NCI-H128 (cell line): ENCODE data around the gene CD101.

Source experiments
- DNase-seq: peaks from one replicate; lab custom pipeline; 2025; ENCODE audit not compliant: unreplicated experiment; lab: John Stamatoyannopoulos, UW

Gene CD101

DNA sequence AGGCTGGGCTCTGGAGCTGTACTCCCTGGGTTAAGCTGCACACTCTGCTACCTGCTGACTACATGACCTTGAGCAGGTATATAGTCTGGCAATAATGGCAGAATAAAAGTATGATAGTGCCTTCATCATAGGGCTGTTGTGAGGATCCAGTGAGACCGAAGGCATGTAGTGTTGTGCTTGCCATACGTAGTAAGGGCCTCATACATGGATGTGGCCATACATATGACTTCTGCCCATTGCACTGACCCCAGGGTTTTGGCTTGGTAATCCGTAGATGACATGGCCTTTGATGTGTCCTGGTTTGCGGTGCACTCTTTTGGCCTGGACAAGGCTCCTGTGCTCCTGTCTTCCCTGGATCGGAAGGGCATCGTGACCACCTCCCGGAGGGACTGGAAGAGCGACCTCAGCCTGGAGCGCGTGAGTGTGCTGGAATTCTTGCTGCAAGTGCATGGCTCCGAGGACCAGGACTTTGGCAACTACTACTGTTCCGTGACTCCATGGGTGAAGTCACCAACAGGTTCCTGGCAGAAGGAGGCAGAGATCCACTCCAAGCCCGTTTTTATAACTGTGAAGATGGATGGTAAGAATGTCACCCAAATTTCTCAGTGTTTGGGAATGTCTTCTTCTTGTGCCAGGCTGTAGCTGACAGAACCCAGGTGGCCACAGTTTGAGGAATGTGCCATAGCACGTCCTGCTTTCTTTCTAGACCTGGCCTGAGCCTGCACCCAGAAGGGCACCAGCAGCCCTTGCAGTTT lies 17.0 kb upstream of the CD101 start:
- DNase-seq: no peak

DNA sequence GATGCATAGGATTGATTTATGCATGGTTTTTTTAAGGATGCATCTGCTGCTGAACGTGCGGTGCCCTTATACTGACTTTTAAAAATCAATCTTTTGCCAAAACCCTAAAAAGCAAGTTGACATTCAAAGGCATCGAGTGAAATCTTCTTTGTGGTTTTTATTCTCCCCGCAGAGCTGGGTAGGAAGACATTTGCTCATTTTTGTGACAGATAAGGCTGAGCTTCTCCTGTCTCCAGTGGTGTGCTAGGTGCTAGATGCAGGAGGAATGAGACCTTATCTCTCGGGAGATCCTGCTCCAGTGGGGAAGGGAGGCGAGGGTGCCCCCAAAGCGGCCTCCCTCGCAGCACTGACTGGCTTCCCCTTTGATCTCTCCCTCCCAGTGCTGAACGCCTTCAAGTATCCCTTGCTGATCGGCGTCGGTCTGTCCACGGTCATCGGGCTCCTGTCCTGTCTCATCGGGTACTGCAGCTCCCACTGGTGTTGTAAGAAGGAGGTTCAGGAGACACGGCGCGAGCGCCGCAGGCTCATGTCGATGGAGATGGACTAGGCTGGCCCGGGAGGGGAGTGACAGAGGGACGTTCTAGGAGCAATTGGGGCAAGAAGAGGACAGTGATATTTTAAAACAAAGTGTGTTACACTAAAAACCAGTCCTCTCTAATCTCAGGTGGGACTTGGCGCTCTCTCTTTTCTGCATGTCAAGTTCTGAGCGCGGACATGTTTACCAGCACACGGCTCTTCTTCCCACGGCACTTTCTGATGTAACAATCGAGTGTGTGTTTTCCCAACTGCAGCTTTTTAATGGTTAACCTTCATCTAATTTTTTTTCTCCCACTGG lies 14.9 kb upstream of the CD101 start:
- no peak for DNase-seq

DNA sequence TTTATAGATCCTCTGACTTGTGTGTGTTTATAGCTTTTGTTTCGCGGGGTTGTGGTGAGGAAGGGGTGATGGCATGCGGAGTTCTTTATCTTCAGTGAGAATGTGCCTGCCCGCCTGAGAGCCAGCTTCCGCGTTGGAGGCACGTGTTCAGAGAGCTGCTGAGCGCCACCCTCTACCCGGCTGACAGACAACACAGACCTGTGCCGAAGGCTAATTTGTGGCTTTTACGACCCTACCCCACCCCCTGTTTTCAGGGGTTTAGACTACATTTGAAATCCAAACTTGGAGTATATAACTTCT lies 14.4 kb upstream of the CD101 start:
- DNase-seq: no peak

DNA sequence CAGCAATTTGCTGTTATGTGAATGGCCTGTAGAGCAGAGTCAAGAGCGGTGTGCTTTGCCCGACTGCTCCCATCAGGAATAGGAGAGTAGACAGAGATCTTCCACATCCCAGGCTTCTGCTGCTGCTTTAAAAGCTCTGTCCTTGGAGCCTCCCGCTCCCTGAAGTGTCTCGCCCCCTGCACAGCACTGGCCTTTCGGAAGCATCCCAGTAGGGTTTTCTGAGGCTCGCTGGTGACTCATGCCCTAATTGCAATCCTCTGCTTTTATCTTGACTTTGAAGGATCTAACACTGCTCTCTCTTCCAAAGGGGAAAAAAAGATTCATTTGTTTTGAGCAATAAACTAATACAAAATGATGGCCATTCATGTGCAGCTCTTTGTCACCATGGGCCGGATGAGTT lies 13.3 kb upstream of the CD101 start:
- no peak for DNase-seq

DNA sequence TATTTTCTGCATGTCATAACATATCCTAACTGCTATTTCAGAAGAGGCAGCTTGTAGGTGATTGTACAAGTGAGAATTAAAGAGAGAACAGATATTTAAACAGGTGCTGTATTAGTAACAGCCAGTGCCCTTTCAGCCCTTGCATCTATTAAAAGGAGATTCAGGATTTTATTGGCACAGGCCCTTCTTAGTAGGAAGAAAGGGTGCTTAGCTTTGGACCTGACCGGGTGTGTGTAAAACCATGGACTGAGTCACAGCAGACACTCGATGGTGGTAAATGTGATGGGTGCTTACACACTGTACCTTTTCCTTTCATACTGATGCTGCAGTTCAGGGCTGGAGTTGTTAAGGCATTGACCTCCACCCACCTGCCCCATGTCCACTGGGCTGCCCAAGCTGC lies 12.7 kb upstream of the CD101 start:
- no peak for DNase-seq

DNA sequence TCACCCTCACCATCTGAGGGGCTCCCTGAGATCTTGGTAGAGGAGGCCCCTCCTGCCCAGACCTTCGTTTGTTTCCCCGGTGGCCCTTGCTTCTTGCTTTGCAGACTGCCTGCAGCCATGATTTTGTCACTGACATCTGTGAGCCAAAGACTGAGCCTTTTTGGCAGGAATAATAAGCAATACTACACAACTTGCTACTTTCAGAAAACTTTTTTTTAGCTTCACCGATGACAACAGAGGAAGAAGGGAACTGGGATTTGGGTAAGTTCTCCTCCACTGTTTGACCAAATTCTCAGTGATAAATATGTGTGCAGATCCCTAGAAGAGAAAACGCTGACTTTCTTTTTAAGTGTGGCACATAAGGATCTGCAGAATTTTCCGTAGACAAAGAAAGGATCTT lies 11.7 kb upstream of the CD101 start:
- no peak for DNase-seq

DNA sequence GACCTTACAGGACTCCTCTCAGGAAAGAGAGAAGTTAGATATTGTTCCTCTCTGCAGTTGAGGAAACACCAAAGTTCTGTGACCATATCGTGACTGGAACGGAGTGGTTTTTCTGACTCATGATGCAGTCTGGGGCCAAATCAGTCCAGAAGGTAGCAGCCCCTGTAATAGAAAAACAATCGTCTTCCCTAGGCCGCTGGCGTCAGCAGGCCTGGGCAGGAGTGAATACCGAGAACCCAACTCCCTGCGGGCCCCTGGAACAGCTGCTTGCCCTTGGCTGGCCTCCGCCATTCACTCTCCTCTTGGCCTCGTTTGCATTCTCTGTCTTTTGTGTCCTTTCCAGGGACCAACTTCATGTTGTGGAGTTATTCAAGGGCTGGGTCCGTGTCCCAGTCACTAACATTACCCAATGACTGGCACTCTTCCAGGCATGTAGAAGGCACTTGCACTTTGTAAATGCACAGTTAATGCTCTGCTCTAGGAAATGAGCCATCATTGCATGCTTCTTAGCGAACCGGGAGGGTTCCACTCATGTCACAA lies 10.9 kb upstream of the CD101 start:
- no peak for DNase-seq

DNA sequence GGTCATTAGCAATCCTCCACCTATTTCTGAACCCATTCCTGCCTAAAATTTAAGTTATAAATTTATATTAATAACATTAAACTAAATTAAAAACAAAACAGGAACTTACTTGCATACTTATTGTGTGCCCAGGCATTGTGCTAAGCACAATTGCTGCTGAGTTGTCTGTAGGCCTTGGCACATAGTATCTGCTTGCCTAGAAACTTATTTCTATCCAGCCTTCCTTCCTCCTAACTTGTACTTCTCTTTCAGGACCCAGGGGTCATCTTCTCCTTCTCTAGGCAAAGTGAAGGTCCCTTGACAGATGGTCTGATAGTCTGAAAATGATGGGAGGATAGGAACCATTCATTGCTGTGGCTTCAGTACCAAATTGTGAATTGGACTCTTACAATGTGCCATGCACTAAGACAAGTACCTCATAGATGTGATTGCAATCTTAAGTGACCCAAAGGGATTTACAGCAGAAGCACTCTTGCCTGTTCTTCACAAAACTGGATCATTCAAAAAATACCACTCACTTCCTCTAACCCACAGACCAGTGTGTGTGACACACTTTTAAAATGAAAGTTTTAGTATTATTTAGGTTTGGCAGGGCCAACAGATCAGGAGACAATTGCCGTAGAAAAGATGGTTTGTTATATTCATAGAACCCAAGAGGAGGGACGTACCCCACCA lies 10.3 kb upstream of the CD101 start:
- no peak for DNase-seq

DNA sequence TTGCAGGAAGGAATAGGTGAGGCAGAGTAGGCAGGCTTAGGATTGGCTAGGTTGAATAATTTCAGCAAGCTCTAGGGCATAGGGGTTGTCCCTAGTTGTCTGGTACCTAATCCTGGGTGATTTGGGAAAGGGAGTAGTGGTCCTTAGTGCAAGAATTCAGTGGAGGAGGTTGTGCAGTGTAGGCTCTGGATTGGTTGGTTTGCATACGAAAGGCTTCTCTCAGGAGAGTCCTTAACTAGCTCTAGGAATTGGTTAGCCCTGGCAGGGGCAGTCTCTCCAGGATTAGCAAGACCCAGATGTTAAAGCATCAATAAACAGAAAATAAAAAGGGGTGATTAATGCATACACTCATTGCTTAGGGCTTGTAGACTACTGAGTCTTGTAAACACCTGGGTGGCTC lies 9.6 kb upstream of the CD101 start:
- no peak for DNase-seq

DNA sequence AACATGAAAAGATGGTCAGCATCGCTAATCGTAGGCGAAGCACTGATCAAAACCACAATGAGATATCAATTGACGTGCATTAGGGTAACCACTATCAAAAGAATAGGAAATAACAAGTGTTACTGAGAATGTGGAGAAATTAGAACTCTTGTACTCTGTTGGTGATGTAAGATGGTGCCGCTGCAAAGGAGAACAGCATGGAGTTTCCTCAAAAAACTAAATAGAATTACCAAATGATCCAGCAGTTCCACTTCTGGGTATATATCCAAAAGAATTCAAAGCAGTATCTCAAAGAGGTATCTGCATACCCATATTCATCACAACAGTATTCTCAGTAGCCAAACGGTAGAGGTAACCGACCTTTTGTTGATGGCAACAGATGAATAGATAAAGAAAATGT lies 8.3 kb upstream of the CD101 start:
- no peak for DNase-seq

DNA sequence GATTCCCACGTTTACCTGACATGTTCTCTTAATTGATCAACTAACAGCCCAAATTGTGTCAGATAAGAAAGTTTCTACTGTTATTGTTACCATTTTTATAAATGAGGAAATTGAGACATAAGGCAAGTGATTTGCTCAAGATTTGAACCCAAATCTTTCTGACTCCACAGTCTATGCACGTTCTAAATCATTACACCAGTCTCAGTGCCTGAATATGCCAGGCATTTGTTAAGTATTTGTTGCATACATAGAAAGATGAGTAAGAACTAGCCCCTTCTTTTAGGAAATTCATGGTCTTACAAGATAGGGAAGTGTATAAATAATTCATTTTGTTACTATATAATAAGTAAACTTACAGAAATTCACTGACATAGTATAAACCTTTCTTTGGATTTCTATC lies 7.1 kb upstream of the CD101 start:
- DNase-seq: no peak

DNA sequence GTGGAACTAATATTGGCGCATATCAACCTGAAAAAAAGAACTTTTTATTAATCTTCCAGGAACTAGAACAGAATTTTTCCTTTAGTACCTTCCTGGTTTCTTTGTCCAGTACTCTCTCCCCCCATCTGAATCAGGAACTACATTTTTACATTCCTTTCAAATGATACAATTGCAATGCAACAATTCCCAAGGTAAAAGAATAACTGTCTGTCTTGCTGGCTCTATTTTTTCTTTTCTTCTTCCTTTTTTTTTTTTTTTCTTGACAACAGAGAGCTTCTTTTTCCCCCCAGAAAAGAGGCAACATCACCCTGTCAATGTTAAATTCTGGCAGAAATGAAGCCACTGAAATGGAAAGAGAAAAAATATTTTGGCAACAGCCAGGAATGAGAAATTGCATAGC lies 4.5 kb upstream of the CD101 start:
- DNase-seq: no peak

DNA sequence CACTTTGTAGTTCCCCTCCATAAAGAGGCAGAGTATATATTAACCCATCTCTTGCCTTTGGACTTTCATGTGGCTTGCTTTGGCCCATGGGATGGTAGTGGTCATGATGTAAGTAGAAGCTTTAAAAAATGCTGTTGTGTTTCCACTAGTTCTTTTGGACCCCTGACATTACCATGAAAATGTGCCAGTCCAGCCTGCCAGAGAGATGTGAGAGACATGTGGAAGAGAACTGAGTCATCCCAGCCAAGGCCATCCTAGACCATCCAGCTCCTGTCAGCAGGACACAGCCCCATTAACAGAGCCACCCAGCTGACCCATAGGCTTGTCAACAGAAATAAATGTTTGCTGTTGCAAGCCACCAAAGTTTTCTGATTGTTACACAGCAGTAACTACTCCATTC lies 3.9 kb upstream of the CD101 start:
- DNase-seq: no peak

DNA sequence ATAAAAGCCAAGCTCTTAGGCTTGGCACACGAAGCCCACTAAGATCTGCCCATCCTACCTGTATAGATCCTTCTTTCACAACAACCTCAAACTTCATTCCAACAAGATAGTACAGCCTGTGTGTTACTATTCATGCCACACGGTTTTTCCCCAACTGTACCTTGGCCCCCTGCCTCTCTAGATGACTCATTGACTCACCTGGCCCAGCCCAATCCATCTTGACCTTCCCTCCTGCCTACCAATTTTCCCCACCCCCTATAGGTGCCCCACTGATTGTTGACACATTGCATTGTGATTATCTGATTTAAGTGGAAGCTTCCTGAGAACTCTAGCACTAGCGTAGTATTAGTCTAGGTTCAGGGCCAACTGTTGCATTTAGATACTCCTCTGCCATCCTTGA lies 2.0 kb upstream of the CD101 start:
- DNase-seq: no peak

DNA sequence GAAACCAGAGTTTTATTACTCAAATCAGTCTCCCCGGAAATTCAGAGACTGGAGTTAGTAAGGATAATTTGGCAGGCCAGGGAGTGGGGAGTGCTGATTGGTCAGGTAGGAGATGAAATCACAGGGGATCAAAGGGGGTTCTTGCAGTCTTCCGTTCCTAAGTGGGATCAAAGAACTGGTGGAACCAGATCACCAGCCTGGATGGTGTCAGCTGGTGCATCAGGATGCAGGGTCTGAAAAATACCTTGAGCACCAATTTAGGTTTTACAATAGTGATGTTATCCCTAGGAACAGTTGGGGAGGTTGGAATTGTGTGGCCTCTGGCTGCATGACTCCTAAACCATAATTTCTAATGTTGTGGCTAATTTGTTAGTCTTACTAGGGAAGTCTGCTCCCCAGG lies 1.4 kb upstream of the CD101 start:
- no peak for DNase-seq

DNA sequence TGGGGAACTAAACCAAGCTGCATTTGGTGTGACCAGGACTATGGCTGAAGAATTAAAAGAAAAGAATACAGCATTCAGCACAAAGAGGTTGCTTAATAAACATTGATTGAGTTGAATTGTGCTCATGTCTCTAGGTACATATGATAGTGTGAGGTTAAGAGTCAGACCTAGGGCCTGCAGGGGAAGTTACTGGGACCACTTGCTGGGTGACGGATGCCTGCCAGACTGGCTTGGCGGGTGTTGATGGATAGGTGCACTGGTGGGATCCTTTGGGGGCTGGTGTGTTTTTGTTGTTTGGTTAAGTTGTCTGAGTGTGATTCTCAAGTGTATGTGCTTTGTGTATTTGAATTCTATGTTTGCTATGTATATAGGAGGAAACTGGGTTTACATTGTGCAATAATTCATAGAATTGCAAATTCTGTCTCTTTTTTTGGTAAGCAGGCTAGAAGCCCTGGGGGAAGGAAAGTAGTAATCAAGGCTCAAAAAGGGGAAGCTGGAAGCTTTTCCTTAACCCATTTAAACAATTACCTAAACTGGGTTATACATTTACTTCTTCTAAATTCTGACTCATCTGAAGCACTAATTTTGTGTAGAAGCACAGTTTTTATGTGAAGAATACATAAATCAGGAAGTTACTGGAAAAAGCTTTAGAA lies 1.8 kb downstream of the CD101 start:
- DNase-seq: no peak

DNA sequence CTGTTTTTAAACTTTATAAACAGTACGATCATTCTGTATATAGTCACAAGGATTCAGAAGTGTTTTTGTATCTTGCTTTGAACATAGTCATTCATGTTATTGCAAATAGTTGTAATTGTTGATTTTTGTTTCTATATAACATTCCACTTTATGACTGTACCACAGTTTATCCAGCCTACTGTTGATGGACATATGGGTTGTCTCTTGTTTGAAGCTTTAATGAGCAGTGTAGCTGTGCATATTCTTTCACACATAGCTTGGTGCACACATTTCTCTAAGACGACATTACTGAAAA lies 6.1 kb downstream of the CD101 start:
- DNase-seq: no peak

DNA sequence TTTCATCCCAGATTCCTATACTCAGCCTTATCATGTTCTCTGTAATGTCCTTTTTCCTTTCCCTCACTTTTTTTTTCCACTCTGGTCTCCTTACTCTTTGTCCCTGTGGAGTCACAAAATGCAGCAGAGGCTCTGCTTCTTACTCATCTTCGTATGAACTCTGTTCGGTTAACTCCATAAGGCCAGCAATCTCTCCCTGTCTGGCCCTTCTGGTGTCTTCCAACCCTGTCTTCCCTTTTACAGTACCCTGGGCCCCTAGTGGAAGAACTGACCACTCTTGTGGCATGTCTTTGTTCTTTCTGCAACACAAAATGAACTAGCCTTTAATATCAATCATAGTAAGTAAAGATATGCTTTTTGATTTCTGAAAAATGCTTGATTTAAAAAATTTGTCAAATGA lies 7.1 kb downstream of the CD101 start:
- DNase-seq: no peak

DNA sequence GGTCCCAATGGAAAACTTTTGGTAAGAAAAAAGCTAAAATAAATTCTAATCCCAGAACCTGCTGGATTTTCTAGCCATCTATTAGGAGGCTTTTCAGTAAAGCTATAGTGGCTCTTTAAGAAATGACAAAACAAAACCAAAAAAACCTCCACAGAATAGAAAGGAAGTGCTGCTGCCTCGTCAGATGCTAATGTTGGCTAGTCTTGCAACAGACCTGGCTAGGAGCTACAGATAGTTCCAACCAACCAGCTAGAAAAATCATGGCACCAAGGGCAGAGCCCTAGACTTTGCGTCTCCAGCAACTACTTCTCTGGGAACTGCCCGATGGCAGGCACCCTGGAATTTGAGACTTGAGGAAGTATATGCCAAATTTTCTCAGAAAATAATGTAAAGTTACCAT lies 7.6 kb downstream of the CD101 start:
- no peak for DNase-seq

DNA sequence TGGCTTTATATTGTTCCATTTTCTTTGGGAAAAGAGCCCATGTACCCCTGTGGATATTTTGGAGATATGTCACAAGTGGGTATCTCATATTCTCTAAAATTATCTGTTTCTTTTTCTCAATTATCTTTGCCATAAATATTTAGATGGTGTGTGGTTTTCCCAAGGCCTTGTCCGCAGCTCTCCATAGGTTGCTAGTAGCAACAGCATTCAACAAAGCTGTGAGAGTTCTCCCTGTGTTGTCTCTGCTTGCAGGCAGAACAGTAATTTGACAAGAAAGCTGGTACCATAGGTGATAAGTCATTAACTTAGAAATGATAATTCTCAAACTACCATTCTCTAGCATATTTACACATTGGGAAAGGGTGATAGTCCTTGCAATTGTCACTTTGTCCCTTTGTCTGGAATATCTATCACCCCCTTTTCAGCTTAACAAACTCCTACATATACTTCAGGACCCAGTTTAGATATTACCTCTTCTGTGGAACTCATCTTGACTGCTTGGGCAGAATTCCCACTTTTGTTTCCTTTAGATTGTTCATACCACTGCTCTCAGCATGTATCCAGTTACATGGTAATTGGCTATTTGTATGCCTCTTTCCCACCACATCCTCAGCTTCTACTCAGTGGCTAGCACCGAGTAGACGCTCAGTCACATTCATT lies 8.9 kb downstream of the CD101 start:
- no peak for DNase-seq

DNA sequence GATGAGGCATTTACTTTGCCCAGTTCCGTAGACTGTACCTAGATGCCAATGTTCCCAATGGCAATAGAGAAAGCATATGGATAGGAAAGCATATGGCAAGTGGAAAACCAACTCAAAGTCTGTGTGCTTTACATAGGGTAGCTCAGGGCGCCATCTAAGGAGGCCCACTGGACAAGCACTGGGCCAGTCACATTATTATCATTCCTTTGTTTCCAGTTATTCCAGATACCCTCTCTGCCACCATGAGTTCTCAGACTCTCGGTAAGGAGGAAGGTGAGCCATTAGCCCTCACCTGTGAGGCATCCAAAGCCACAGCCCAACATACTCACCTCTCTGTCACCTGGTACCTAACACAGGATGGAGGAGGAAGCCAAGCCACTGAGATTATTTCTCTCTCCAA lies 9.8 kb downstream of the CD101 start:
- no peak for DNase-seq
